Measurements from ENCODE around the gene MKS1. TPM values are rescaled to one million over a fixed set of nuclear protein-coding genes. Genes with fewer than 3 reads are reported as not detected.

The MKS1 gene
- total RNA-seq, 4 donors from 2014 or later = 11.6 to 24.1 (median 15.2) TPM

DNA sequence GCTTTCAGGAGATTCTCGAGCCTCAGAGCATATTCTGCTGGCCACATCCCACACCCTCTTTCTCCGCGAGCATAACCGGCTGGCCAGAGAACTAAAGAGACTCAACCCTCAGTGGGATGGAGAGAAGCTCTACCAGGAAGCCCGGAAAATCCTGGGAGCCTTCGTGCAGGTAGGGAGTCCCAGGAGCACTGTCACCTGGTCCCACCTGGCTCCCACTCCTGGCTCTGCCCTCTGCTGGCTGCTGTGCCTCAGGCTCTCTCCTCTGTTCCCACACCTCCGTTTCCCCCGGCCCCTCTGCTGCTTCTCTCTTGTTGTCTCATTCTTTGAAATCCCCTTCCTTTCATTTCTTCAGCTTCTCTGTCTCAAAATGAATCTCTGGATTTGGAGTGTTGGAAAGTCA lies 35.7 kb upstream of the MKS1 start:
- DNase-seq = no peak
- TF ChIP-seq POLR2A (IDR thresholded peaks at IDR 0.05) (no peak), CTCF (IDR thresholded peaks at IDR 0.05) (no peak)
- Histone ChIP-seq H3K4me3 (replicated peaks in 1 of 3) (no peak overlapping the region), H3K4me1 (no peaks in the 10 kb centered on the region), H3K9me3 (no peaks in the 10 kb centered on the region), H3K36me3 (no peaks in the 10 kb centered on the region), H3K27me3 (no peaks in the 10 kb centered on the region), H3K27ac (no peak overlapping the region)
- intact Hi-C loops (cut with DNase I) = no loop called here
- WGBS, 2 donors = 16 to 20% methylated on average over 8 of the region's 8 CpGs

DNA sequence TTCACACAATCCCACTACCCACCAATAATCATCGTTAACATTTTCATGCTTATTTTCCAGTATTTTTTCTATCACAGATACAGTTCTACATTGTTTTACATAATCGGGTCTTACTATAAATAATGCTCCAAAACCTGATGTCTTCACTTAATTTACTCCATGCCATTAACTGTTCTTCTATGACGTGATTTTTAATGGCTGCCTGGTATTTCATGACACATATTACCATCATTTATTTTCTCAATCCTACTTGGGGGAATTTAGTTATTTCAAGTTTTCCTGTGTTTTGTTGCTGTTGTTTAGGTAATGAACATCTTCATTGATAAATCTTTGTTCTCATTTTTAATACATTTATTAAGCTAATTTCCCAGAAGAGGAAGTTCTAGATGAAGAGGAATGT lies 34.0 kb upstream of the MKS1 start:
- Histone ChIP-seq H3K4me3 (replicated peaks in 1 of 3) (no peak overlapping the region), H3K27ac (no peak overlapping the region), H3K9me3 (no peaks in the 10 kb centered on the region), H3K4me1 (peaks cover 4 to 7% of the 10 kb centered on the region in 2 donors), H3K36me3 (no peaks in the 10 kb centered on the region), H3K27me3 (no peaks in the 10 kb centered on the region)
- WGBS, 2 donors = 87 to 88% methylated on average over 3 of the region's 3 CpGs
- TF ChIP-seq POLR2A (IDR thresholded peaks at IDR 0.05) (no peak), CTCF (IDR thresholded peaks at IDR 0.05) (no peak)
- no peak for DNase-seq
- intact Hi-C loops (cut with DNase I) = no loop called here

DNA sequence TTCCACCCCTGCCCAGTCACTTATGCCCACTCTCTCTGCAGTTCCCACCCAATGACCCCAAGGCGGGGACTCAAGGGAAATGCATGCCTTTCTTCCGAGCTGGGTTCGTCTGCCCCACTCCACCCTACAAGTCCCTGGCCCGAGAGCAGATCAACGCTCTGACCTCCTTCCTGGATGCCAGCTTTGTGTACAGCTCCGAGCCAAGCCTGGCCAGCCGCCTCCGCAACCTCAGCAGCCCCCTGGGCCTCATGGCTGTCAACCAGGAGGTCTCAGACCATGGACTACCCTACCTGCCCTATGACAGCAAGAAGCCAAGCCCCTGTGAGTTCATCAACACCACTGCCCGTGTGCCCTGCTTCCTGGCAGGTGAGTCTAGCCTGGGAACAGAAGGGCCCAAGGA lies 33.1 kb upstream of the MKS1 start:
- no peaks in the 10 kb centered on the region for H3K9me3 ChIP-seq
- intact Hi-C loops (cut with DNase I) = no loop called here
- no peaks in the 10 kb centered on the region for H3K36me3 ChIP-seq
- peaks cover 4 to 7% of the 10 kb centered on the region in 2 donors for H3K4me1 ChIP-seq
- no peak overlapping the region for H3K4me3 ChIP-seq (replicated peaks in 1 of 3)
- no peak for TF ChIP-seq CTCF (IDR thresholded peaks at IDR 0.05)
- no peak for TF ChIP-seq POLR2A (IDR thresholded peaks at IDR 0.05)
- no peak for DNase-seq
- H3K27ac ChIP-seq = no peak overlapping the region
- 59 to 72% methylated on average over 8 to 9 of the region's 9 CpGs for WGBS, 2 donors
- H3K27me3 ChIP-seq = no peaks in the 10 kb centered on the region

GRCh38 chr17:58250344-58251011 lies 31.4 kb upstream of the MKS1 start:
- 90 to 92% methylated on average over 10 to 12 of the region's 12 CpGs for WGBS, 2 donors
- intact Hi-C loops (cut with DNase I) = no loop called here
- Histone ChIP-seq H3K36me3 (no peaks in the 10 kb centered on the region), H3K9me3 (no peaks in the 10 kb centered on the region), H3K27ac (no peak overlapping the region), H3K4me1 (peaks cover 4 to 7% of the 10 kb centered on the region in 2 donors), H3K4me3 (replicated peaks in 1 of 3) (no peak overlapping the region), H3K27me3 (no peaks in the 10 kb centered on the region)
- TF ChIP-seq POLR2A (IDR thresholded peaks at IDR 0.05) (no peak), CTCF (IDR thresholded peaks at IDR 0.05) (no peak)
- no peak for DNase-seq

DNA sequence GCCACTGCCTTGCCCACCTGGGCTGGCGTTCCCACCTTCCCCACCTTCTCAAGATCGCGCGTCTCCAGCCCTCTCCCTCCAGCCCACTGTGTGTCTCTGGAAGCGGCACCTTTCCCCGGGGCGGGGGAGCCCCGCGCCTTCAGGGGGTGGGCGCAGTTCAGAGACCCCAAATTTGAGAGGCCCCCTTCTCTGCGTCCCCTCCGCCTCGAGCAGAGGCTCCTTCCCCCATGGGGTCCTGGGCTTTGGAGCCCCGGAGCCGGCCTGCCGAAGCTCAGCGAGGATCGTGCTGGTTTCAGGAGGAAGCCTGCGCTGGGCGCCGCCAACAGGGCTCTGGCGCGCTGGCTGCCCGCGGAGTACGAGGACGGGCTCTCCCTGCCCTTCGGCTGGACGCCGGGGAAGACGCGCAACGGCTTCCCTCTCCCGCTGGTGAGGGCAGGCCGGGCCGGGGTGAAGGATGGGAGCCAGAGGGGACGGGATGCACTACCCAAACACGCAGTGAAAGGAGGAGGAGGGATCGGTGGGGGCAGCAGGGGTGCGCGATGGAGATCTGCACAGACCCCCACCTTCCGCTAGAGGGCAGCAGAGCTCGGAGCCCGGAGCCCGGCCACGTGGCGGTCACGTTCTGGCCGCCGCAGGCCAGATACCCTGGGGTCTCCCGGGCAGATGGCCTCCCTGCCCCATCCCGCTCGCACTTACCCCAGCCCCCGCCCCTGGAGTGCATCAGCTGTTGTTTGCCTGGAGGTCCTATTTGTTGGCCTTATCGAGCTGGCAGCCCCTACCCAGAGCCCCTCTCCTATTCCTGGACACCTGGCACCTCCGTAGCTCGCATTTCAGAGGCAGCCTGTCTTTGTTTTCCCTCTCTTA lies 30.4 kb upstream of the MKS1 start:
- H3K9me3 ChIP-seq = no peaks in the 10 kb centered on the region
- 11 to 12% methylated on average over 18 to 24 of the region's 57 CpGs for WGBS, 2 donors
- no peaks in the 10 kb centered on the region for H3K27me3 ChIP-seq
- no peaks in the 10 kb centered on the region for H3K36me3 ChIP-seq
- no peak for TF ChIP-seq POLR2A (IDR thresholded peaks at IDR 0.05)
- TF ChIP-seq CTCF (IDR thresholded peaks at IDR 0.05) = peak; percentile 61 to 96 (median 81)
- intact Hi-C loops (cut with DNase I) = no loop called here
- no peak overlapping the region for H3K27ac ChIP-seq
- H3K4me1 ChIP-seq = peaks cover 4 to 7% of the 10 kb centered on the region in 2 donors
- peak overlapping the region; percentile 16 to 31 (median 24) for H3K4me3 ChIP-seq (replicated peaks in 1 of 3)
- DNase-seq = peak; percentile 47 to 62
